Activated CD8-positive, alpha-beta memory T cell treated with anti-CD3 and anti-CD28 coated beads, Interleukin-2, amount 50 U/mL, for 48 hours (primary cell): ENCODE data around the gene GPR179.

Experiments used
- DNase-seq: peaks from one replicate; pipeline ENCODE4 v3.0.0-alpha.2; 2020

Gene GPR179

GRCh38 chr17:38343608-38344419 is at the start of gene GPR179:
GPR179 (minus strand) TSS chr17:38343956; CDS start chr17:38343789, 167 bp downstream.
- DNase-seq, result no peak

GRCh38 chr17:38379448-38379847 is 35.7 kb upstream of the GPR179 start:
- DNase-seq, result no peak

GRCh38 chr17:38369124-38369886 is 25.5 kb upstream of the GPR179 start:
- no peak for DNase-seq

- no peak for DNase-seq
Measured at GRCh38 chr17:38364741-38365140, 21.0 kb upstream of the GPR179 start.

GRCh38 chr17:38363016-38363415 is 19.3 kb upstream of the GPR179 start:
- no peak for DNase-seq

GRCh38 chr17:38361694-38362465 is 18.1 kb upstream of the GPR179 start:
- no peak for DNase-seq

- DNase-seq, result no peak
Measured at GRCh38 chr17:38358586-38359513, 15.1 kb upstream of the GPR179 start.

GRCh38 chr17:38357486-38358123 is 13.8 kb upstream of the GPR179 start:
- no peak for DNase-seq

- DNase-seq, result no peak
Measured at GRCh38 chr17:38355251-38355650, 11.5 kb upstream of the GPR179 start.

- no peak for DNase-seq
Measured at GRCh38 chr17:38354466-38354865, 10.7 kb upstream of the GPR179 start.

GRCh38 chr17:38353668-38354067 is 9.9 kb upstream of the GPR179 start:
- no peak for DNase-seq

GRCh38 chr17:38353086-38353604 is 9.4 kb upstream of the GPR179 start:
- no peak for DNase-seq

GRCh38 chr17:38352245-38353085 is 8.7 kb upstream of the GPR179 start:
- peak; percentile 68 for DNase-seq

GRCh38 chr17:38351412-38352222 is 7.9 kb upstream of the GPR179 start, which contains the start of gene SOCS7:
SOCS7 (plus strand) TSS chr17:38351844; CDS start chr17:38352053, 209 bp downstream.
- peak; percentile 98 for DNase-seq

GRCh38 chr17:38350035-38350434 is 6.3 kb upstream of the GPR179 start:
- no peak for DNase-seq

- DNase-seq, result peak; percentile 88
Measured at GRCh38 chr17:38349097-38349730, 5.5 kb upstream of the GPR179 start.

- DNase-seq, result no peak
Measured at GRCh38 chr17:38345743-38346142, 2.0 kb upstream of the GPR179 start.

- no peak for DNase-seq
Measured at GRCh38 chr17:38344420-38344745, 627 bp upstream of the GPR179 start.
